8988T (cell line): ENCODE data around the gene MSL1.
"Not testable (repeated sequence)": the region's sequence is repeated elsewhere in the genome, so short reads cannot be mapped to it uniquely, and the experiment has no call there.

Source experiments
- DNase-seq: peaks from one replicate; pipeline ENCODE4 v3.0.0; 2011

Gene MSL1

GRCh38 chr17:40135817-40136216 lies 14.0 kb downstream of the MSL1 start:
- DNase-seq = no peak

- no peak for DNase-seq
Measured at GRCh38 chr17:40139566-40140058, 17.8 kb downstream of the MSL1 start.

DNA sequence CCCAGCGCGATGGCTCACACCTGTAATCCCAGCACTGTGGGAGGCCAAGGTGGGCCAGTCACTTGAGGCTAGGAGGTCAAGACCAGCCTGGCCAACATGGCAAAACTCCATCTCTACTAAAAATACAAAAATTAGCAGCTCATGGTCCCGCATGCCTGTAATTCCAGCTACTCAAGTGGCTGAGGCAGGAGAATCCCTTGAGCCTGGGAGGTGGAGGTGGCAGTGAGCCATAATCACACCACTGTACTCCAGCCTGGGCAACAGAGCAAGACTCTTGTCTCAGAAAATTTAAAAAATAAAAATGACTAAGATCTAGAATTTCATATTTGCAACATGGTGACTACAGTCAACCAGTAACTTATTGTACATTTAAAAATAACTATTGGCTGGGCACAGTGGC lies 21.4 kb downstream of the MSL1 start:
- DNase-seq = not testable (repeated sequence)

DNA sequence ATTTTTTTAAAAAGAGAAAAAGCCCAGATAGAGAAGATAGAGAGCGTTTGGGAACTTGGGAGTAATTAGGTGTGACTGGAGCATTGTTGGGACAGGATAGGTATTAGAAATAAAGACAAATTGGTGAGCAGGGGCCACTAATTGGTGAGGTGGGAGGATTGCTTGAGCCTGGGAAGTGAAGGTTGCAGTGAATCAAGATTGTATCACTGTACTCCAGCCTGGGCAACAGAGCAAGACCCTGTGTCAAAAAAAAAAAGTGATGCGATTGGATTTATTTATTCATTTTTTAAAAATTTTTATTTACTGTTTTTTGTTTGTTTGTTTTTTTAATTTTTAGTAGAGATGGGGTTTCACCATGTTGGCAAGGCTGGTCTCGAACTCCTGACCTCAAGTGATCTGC lies 23.7 kb downstream of the MSL1 start:
- no peak for DNase-seq

- DNase-seq = no peak
Measured at GRCh38 chr17:40148527-40148926, 26.8 kb downstream of the MSL1 start.

DNA sequence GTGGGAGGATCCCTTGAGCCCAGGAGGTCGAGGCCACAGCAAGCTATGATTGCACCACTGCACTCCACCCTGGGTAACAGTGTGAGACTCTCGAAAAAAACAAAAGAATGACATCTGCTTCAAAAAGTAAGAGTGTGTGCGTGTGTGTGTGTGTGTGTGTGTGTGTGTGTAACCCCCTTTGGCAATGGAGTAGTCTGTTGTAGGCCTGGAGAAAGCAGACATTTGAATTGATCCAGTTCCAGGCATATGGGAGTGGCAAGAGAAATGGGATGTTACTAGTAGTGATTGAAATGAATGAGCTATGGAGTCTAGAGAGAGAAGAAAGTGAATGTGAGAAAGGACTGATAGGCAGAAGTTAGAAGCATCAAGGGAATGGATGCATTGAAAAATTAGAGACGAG lies 28.5 kb downstream of the MSL1 start:
- no peak for DNase-seq

DNA sequence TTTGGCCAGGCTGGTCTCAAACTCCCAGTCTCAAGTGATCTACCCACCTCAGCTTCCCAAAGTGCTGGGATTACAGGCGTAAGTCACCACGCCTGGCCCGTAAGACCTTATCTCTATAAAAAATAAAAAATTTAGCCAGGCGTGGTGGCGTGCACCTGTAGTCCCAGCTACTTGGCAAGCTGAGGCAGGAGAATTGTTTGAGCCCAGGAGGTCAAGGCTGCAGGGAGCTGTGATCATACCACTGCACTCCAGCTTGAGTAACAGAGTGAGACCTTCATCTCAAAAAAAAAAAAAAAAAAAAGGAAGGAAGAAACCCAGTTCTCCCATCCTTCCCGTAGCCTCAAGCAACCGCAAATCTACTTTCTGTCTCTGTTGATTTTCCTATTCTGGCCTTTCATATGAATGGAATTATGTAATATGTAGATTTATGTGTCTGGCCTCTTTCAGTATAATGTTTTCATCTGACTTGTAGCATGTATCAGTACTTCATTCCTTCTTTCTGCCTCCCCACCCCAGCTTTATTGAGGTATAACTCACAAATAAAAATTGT lies 29.7 kb downstream of the MSL1 start:
- no peak for DNase-seq

DNA sequence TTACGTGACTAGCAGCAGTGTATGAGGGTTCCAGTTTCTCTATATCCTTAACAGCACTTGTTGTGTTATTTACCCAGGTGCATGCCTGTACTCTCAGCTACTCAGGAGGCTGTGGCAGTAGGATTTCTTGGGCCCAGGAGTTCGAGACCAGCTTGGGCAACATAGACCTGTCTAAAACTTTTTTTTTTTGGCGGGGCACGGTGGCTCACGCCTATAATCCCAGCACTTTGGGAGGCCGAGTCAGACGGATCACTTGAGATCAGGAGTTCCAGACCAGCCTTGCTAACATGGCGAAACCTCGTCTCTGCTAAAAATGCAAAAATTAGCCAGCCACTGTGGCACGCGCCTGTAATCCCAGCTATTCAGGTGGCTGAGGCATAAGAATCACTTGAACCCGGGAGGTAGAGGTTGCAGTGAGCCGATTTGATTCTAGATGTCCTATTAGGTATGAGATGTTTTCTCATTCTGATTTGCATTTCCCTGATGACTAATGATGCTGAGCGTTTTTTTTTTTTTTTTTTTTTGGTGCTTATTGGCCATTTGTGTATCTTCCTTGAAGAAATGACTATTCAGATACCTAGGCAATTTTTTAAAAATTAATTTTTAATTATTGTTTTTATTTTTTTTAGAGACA lies 31.9 kb downstream of the MSL1 start:
- no peak for DNase-seq

- DNase-seq = no peak
Measured at GRCh38 chr17:40157973-40158372, 36.2 kb downstream of the MSL1 start.

- DNase-seq = no peak
Measured at GRCh38 chr17:40158438-40159013, 36.8 kb downstream of the MSL1 start.

DNA sequence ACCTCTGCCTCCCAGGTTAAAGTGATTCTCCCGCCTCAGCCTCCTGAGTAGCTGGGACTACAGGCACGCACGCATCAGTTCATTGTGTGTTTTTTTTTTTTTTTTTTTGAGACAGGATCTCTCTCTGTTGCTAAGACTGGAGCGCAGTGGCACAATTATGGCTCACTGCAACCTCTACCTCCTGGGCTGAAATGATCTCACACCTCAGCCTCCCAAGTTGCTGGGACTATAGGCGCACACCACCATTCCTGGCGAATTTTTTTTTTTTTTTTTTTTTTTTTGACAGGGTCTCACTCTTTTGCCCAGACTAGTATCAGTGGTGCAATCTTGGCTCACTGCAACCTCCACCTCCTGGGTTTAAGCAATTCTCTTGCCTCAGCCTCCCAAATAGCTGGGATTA lies 37.7 kb downstream of the MSL1 start:
- DNase-seq = no peak

DNA sequence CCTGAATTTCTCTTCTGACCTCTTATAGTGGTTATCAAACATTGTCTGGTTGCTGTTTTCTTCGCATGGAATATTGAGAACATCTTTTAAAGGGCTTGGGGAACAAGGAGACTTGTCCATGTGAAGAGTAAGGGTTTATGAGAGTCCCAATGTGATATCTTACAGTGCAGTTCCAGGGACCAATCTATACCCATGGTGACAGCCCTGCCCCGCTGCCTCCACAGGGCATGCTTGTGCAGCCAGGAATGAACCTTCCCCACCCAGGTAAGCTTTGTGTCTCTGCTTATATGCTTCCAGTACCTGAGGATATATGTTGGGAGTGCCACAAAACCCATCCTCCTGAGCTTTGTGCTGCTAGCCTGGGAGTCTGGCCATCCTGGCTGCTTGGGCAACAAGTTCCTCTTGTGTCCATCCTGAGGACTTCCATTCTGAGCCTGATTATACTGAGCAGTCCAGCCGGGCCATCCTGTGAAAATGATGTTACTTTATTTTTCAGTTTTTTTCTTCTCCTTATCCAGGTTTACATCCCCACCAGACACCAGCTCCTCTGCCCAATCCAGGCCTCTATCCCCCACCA lies 46.0 kb downstream of the MSL1 start:
- DNase-seq = no peak

DNA sequence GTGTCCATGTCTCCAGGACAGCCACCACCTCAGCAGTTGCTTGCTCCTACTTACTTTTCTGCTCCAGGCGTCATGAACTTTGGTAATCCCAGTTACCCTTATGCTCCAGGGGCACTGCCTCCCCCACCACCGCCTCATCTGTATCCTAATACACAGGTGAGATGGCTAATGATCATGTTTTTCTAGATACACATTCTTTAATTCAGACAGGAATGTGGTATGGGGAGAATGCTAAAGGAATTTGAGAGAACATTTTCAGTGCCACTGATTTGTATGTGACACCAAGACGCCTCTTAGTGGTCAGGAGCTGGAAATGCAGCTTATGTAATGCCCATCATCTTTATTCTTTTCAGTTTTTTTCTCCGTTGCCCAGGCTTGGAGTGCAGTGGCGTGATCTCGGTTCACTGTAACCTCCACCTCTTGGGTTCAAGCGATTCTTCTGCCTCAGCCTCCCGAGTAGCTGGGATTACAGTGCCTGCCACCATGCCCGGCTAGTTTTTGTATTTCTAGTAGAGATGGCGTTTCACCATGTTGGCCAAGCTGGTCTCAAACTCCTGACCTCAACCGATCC lies 46.6 kb downstream of the MSL1 start:
- no peak for DNase-seq

DNA sequence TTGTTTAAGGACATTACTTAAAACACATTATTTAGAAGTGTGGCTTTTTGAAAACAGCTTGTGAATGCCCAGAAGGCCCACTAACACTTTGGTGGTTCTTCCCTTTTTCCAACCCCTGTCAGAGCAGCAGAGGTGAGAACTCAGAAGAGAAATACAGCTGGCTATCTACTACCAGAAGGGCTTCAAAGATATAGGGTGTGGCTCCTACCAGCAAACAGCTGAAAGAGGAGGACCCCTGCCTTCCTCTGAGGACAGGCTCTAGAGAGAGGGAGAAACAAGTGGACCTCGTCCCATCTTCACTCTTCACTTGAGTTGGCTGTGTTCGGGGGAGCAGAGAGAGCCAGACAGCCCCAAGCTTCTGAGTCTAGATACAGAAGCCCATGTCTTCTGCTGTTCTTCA lies 48.6 kb downstream of the MSL1 start:
- no peak for DNase-seq

DNA sequence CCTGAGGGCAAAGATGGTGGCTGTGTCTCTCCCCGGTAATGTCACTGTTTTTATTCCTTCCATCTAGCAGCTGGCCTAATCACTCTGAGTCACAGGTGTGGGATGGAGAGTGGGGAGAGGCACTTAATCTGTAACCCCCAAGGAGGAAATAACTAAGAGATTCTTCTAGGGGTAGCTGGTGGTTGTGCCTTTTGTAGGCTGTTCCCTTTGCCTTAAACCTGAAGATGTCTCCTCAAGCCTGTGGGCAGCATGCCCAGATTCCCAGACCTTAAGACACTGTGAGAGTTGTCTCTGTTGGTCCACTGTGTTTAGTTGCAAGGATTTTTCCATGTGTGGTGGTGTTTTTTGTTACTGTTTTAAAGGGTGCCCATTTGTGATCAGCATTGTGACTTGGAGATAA lies 50.0 kb downstream of the MSL1 start:
- no peak for DNase-seq

DNA sequence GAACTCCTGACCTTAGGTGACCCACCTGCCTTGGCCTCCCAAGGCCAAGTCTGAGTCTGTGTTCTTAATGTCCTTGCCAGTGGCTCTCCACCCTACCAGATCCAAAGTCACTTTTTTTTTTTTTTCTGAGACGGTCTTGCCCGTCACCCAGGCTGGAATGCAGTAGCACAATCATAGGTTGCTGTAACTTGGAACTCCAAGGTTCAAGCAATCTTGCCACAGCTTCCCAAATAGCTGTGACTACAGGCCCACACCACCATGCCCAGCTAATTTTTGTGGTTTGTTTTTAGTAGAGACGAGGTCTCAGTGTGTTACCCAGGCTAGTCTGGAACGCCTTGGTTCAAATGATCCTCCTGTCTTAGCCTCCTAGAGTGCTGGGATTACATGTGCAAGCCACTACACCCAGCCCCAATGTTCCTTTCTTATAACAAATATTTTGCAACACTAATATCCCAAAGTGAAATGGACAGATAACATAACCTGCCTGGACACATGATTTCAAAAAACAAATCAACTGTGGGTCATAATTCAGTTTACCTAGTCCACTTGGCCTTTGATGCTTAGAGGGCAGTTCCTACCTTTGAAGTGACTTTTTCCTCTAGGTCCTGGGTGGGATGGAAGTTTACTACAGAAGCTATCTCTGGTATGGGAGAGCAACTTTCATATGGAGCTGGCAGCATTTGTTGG lies 51.5 kb downstream of the MSL1 start:
- no peak for DNase-seq

DNA sequence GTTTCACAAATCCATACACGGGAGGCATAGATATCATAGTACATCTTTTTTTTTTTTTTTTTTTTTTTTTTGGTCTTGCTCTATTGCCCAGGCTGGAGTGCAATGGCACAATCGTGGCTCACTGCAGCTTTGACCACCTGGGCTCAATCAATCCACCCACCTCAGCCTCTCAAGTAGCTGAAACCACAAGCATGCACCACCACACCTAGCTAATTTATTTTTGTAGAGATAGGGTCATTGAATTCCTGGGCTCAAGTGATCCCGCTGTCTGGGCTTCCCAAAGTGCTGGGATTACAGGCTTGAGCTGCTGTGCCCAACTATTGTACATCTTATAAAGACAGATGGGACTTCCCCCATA lies 52.0 kb downstream of the MSL1 start:
- DNase-seq = no peak

GRCh38 chr17:40174514-40174913 lies 52.7 kb downstream of the MSL1 start:
- DNase-seq = no peak

DNA sequence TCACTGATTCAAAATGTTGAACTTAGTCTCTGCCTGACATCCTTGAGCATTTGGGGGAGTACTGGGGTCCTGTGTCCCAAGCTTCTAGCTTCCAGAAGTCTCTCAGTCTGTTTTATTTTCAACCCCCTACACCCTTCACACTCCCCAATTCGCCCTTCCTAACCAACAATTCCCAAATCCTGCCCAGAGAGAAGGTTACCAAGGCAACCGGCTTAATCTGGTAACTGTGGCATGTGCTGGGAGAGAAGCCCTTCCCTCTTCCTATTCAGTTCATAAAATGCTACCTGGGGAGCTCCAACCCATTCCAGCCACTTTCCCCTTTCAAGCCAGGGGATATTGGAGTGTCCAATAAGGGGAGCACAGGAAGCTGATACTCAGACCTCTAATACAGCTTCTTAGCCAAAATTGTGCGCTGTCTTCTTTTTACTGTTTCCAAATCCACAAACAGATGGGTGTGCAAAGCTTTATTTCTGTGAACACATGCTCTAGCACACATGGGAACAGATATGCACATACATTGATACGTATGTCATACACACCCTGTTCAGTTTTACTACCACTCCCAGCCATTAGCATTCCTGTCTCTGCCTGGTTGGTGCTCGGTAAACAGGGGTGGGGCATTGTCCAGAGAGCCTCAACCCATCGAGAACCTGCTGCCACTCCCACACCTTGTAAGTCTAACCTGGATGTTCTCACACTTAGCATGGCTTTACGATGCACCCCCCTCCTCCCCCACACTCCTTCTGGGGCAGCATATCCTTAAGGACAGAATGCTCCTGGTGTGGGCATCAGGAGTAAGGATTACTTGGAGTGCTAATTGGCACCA lies 54.4 kb downstream of the MSL1 start:
- DNase-seq = no peak

GRCh38 chr17:40176754-40177110 lies 55.0 kb downstream of the MSL1 start:
- no peak for DNase-seq

DNA sequence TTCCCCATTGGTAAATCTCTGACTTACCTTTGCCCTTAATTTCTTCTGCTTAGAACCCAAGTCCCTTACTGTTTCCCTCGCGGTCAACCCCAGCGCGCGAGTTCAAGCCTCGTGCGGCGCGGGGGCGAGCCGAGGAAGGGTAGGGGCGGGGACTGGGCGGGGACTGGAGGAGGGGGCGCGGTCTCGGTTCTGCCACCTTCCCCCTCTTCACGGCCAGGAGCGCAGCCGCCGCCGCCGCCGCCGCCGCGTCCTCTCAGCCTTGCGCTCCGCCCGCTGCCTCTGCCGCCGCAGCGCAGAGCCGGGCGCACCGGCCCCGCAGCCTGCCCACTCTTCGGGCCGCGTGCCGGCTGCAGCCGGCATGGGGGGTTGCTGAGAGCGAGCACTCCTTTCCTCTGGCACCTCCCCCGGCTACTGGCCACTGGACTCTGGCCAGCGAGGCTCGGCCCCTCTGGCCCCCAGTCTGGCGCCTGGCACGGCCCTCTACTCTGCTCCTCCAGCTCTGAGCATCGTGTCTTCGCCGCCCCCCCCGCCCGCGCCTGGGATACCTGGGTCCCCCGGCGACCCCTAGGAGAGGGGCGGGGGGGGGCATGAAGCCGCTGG lies 55.6 kb downstream of the MSL1 start, which contains the start of gene RAPGEFL1:
RAPGEFL1 (plus strand) TSS at position 196 of the 600 bp plus-strand sequence; CDS start at position 588, 392 bp downstream.
- DNase-seq = no peak

- DNase-seq = no peak
Measured at GRCh38 chr17:40178021-40178601, 56.3 kb downstream of the MSL1 start.
